Nephron (organoid): ENCODE results near the gene FBXL17.

ENCODE experiments used
- H3K27ac Mint-ChIP-seq, 3 experiments: 2 replicates each; pipeline ENCODE4 v1.8.0; 2020; ENCODE audit warnings: mixed read lengths in 3 of 3, mild to moderate bottlenecking in 2 of 3, moderate library complexity in 1 of 3
- H3K27me3 Mint-ChIP-seq: 2 replicates; pipeline ENCODE4 v1.8.0; 2021; ENCODE audit warnings: low read depth, mild to moderate bottlenecking, moderate library complexity, mixed read lengths
- H3K36me3 Mint-ChIP-seq: 2 replicates; pipeline ENCODE4 v1.8.0; 2020; ENCODE audit warnings: low read depth, mixed read lengths
- H3K4me1 Mint-ChIP-seq: 2 replicates; pipeline ENCODE4 v1.8.0; 2020; ENCODE audit warnings: mixed read lengths
- H3K4me3 Mint-ChIP-seq, 3 experiments: 2 replicates each; pipeline ENCODE4 v1.8.0; 2020; ENCODE audit warnings: mild to moderate bottlenecking in 3 of 3, mixed read lengths in 3 of 3, moderate library complexity in 2 of 3
- H3K9me3 Mint-ChIP-seq: 2 replicates; pipeline ENCODE4 v1.8.0; 2020; ENCODE audit warnings: mixed read lengths
- TF ChIP-seq, protein P1 (sequence below), 3 experiments: fragments of 200-600 bp; sonication (generic); IDR thresholded peaks; one replicate each; pipeline ENCODE4 v1.5.0; 2021; ENCODE audit warnings: antibody characterized with exemption in 3 of 3; ENCODE audit not compliant: unreplicated experiment in 3 of 3

FBXL17 gene

DNA sequence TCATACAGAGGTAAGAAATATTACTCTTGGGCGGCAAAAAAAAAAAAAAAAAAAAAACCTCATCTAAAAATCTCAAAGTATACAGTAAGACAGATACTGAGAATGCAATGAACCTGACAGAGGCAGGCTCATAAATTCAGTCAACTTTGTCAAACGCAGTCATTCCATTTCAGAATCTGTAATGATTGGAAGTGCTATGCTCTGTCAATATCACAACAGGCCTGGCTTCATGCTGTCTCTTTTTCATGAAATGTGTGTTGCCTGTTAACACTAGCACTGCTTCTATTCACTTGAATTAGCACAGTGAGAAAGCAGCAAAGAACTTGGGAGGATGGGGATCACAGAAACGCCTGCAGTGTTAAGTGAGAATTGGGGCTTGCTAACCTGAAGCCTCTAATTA, 510.9 kb downstream of the FBXL17 start:
- no peaks in the 10 kb centered on the region for H3K9me3 Mint-ChIP-seq
- no peaks in the 10 kb centered on the region for H3K27me3 Mint-ChIP-seq
- TF ChIP-seq, protein P1, sequence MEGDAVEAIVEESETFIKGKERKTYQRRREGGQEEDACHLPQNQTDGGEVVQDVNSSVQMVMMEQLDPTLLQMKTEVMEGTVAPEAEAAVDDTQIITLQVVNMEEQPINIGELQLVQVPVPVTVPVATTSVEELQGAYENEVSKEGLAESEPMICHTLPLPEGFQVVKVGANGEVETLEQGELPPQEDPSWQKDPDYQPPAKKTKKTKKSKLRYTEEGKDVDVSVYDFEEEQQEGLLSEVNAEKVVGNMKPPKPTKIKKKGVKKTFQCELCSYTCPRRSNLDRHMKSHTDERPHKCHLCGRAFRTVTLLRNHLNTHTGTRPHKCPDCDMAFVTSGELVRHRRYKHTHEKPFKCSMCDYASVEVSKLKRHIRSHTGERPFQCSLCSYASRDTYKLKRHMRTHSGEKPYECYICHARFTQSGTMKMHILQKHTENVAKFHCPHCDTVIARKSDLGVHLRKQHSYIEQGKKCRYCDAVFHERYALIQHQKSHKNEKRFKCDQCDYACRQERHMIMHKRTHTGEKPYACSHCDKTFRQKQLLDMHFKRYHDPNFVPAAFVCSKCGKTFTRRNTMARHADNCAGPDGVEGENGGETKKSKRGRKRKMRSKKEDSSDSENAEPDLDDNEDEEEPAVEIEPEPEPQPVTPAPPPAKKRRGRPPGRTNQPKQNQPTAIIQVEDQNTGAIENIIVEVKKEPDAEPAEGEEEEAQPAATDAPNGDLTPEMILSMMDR (IDR thresholded peaks at IDR 0.05; ENCODE audit: unreplicated experiment in 3 of 3): no peak
- no peak overlapping the region for H3K27ac Mint-ChIP-seq
- H3K4me1 Mint-ChIP-seq: peaks cover 26% of the 10 kb centered on the region
- H3K4me3 Mint-ChIP-seq: no peak overlapping the region
- H3K36me3 Mint-ChIP-seq: no peaks in the 10 kb centered on the region

DNA sequence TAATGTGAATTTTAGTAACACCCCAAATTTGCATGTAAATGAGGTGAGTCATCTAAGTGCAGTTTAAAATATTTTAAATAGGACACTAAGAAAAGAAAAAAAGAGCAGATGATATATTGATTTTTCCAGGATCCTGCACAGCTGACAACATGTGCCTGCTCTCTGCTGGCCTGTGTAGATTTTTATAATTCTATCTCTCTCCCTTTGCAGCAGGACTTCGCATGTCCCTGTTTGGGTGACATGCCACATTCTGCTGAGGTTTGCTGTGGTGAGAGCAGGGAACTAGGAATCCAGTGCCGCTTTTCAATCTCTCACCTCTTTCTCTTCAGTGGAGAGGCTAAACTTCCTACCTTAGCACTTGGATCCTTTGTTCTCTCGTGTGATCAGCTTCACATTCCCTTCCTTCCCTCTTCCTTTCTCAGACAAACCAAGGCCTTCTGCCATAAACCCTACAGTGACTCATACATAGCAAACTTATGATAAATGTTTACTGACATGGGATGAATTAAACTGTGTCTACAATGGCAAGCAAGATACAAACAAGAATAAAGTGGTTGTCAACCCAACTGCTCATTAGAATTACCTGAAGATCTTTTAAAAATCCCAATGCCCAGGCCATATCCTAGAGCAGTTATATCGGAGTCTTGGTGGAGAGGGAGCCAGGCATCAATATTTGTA, 512.3 kb downstream of the FBXL17 start:
- no peaks in the 10 kb centered on the region for H3K9me3 Mint-ChIP-seq
- no peaks in the 10 kb centered on the region for H3K27me3 Mint-ChIP-seq
- H3K4me1 Mint-ChIP-seq: peaks cover 19% of the 10 kb centered on the region
- TF ChIP-seq, protein P1 (IDR thresholded peaks at IDR 0.05; ENCODE audit: unreplicated experiment in 3 of 3): no peak
- no peak overlapping the region for H3K4me3 Mint-ChIP-seq
- peak overlapping the region in 2 of 3 experiments; percentile 12 to 23 for H3K27ac Mint-ChIP-seq
- H3K36me3 Mint-ChIP-seq: peaks cover 3% of the 10 kb centered on the region

- no peaks in the 10 kb centered on the region for H3K27me3 Mint-ChIP-seq
- TF ChIP-seq, protein P1 (IDR thresholded peaks at IDR 0.05; ENCODE audit: unreplicated experiment in 3 of 3): no peak
- peaks cover 6% of the 10 kb centered on the region for H3K36me3 Mint-ChIP-seq
- H3K27ac Mint-ChIP-seq: no peak overlapping the region
- no peaks in the 10 kb centered on the region for H3K9me3 Mint-ChIP-seq
- no peak overlapping the region for H3K4me3 Mint-ChIP-seq
- H3K4me1 Mint-ChIP-seq: peaks cover 17% of the 10 kb centered on the region
Measured at GRCh38 chr5:107868650-107869409, 513.1 kb downstream of the FBXL17 start.

DNA sequence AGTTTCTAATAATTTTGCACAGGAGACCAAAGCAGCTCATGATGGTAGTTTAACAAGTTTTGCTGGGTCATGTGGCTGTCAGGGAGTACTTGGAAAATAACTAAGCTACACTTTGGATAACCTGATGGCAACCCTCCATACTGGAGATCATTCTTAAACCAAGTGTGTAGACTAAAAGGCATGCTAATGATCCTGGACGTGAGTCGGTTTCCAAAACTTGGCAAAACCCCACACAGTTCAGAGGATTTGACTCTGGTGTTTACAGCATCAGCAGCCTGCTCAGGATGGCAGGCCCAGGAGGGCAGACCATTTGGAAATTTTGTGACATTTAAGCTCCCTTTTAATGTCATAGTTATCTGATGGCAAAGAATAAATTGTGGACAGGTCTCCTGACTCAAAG, 514.6 kb downstream of the FBXL17 start:
- Mint-ChIP-seq H3K27me3 (no peaks in the 10 kb centered on the region), H3K4me3 (no peak overlapping the region), H3K27ac (no peak overlapping the region), H3K4me1 (peaks cover 6% of the 10 kb centered on the region), H3K36me3 (peaks cover 6% of the 10 kb centered on the region), H3K9me3 (no peaks in the 10 kb centered on the region)
- TF ChIP-seq, protein P1 (IDR thresholded peaks at IDR 0.05; ENCODE audit: unreplicated experiment in 3 of 3): no peak

- H3K9me3 Mint-ChIP-seq: no peaks in the 10 kb centered on the region
- no peak overlapping the region for H3K27ac Mint-ChIP-seq
- no peak overlapping the region for H3K4me3 Mint-ChIP-seq
- no peaks in the 10 kb centered on the region for H3K27me3 Mint-ChIP-seq
- TF ChIP-seq, protein P1 (IDR thresholded peaks at IDR 0.05; ENCODE audit: unreplicated experiment in 3 of 3): no peak
- H3K36me3 Mint-ChIP-seq: peaks cover 11% of the 10 kb centered on the region
- peaks cover 4% of the 10 kb centered on the region for H3K4me1 Mint-ChIP-seq
Measured at GRCh38 chr5:107864793-107865192, 517.1 kb downstream of the FBXL17 start.
